Measurements from ENCODE around the gene WNT11.

The WNT11 gene

GRCh38 chr11:76152086-76152681, 54.1 kb downstream of the WNT11 start:
- peak; percentile 23 to 73 (median 66) for DNase-seq

GRCh38 chr11:76151556-76152085, 54.7 kb downstream of the WNT11 start:
- no peak for DNase-seq

- DNase-seq: no peak
Observed at GRCh38 chr11:76150141-76150540, 56.2 kb downstream of the WNT11 start.

GRCh38 chr11:76149713-76150112, 56.6 kb downstream of the WNT11 start:
- no peak for DNase-seq

GRCh38 chr11:76148941-76149613, 57.2 kb downstream of the WNT11 start:
- DNase-seq: no peak

- DNase-seq: no peak
Observed at GRCh38 chr11:76148231-76148630, 58.1 kb downstream of the WNT11 start.

GRCh38 chr11:76147106-76147740, 59.1 kb downstream of the WNT11 start:
- DNase-seq: no peak

- no peak for DNase-seq
Observed at GRCh38 chr11:76143274-76143673, 63.0 kb downstream of the WNT11 start.

GRCh38 chr11:76141901-76142588, 64.3 kb downstream of the WNT11 start:
- no peak for DNase-seq

- no peak for DNase-seq
Observed at GRCh38 chr11:76140912-76141574, 65.3 kb downstream of the WNT11 start.

- DNase-seq: no peak
Observed at GRCh38 chr11:76139314-76139713, 67.0 kb downstream of the WNT11 start.

Measured in stimulated activated naive CD4-positive, alpha-beta T cell (primary cell).